ENCODE measurements around the gene CLCN6.

The CLCN6 gene

GRCh38 chr1:11795238-11795890 is 10.6 kb upstream of the CLCN6 start:
- no peak for TF ChIP-seq ZNF274 (IDR thresholded peaks at IDR 0.05; ENCODE audit: low read depth, low read length)
- no peak overlapping the region for H3K4me3 ChIP-seq (ENCODE audit: low read length)

GRCh38 chr1:11796036-11796828 is 9.8 kb upstream of the CLCN6 start:
- H3K4me3 ChIP-seq (ENCODE audit: low read length), result no peak overlapping the region
- no peak for TF ChIP-seq ZNF274 (IDR thresholded peaks at IDR 0.05; ENCODE audit: low read depth, low read length)

- no peak overlapping the region for H3K4me3 ChIP-seq (ENCODE audit: low read length)
Observed at GRCh38 chr1:11797525-11798216, 8.3 kb upstream of the CLCN6 start.

GRCh38 chr1:11799099-11799498 is 6.9 kb upstream of the CLCN6 start:
- no peak overlapping the region for H3K4me3 ChIP-seq (ENCODE audit: low read length)
- no peak for TF ChIP-seq ZNF274 (IDR thresholded peaks at IDR 0.05; ENCODE audit: low read depth, low read length)

More at GRCh38 chr1:11797525-11798216, 8.3 kb upstream of the CLCN6 start:
- no peak for TF ChIP-seq ZNF274 (IDR thresholded peaks at IDR 0.05; ENCODE audit: low read depth, low read length)

GRCh38 chr1:11799896-11800295 is 6.1 kb upstream of the CLCN6 start:
- no peak overlapping the region for H3K4me3 ChIP-seq (ENCODE audit: low read length)

GRCh38 chr1:11800391-11800755 is 5.6 kb upstream of the CLCN6 start:
- no peak overlapping the region for H3K4me3 ChIP-seq (ENCODE audit: low read length)
- no peak for TF ChIP-seq ZNF274 (IDR thresholded peaks at IDR 0.05; ENCODE audit: low read depth, low read length)

More at GRCh38 chr1:11799896-11800295, 6.1 kb upstream of the CLCN6 start:
- TF ChIP-seq ZNF274 (IDR thresholded peaks at IDR 0.05; ENCODE audit: low read depth, low read length), result no peak

GRCh38 chr1:11800756-11801433 is 5.1 kb upstream of the CLCN6 start:
- H3K4me3 ChIP-seq (ENCODE audit: low read length), result no peak overlapping the region
- no peak for TF ChIP-seq ZNF274 (IDR thresholded peaks at IDR 0.05; ENCODE audit: low read depth, low read length)

- H3K4me3 ChIP-seq (ENCODE audit: low read length), result peak overlapping the region; percentile 49; the same call in 1 of the 2 replicates
- no peak for TF ChIP-seq ZNF274 (IDR thresholded peaks at IDR 0.05; ENCODE audit: low read depth, low read length)
Observed at GRCh38 chr1:11802616-11802972, 3.4 kb upstream of the CLCN6 start.

- H3K4me3 ChIP-seq (ENCODE audit: low read length), result peak overlapping the region; percentile 49; the same call in 1 of the 2 replicates
- TF ChIP-seq ZNF274 (IDR thresholded peaks at IDR 0.05; ENCODE audit: low read depth, low read length), result no peak
Observed at GRCh38 chr1:11802973-11803885, 2.8 kb upstream of the CLCN6 start.

- H3K4me3 ChIP-seq (ENCODE audit: low read length), result peak overlapping the region; percentile 12; the same call in 1 of the 2 replicates
Observed at GRCh38 chr1:11803924-11804665, 1.9 kb upstream of the CLCN6 start.

- H3K4me3 ChIP-seq (ENCODE audit: low read length), result peak overlapping the region; percentile 77
- no peak for TF ChIP-seq ZNF274 (IDR thresholded peaks at IDR 0.05; ENCODE audit: low read depth, low read length)
Observed at GRCh38 chr1:11804666-11805421, 1.1 kb upstream of the CLCN6 start.

GRCh38 chr1:11806307-11806936 is 431 bp downstream of the CLCN6 start:
- peak overlapping the region; percentile 97 for H3K4me3 ChIP-seq (ENCODE audit: low read length)
- no peak for TF ChIP-seq ZNF274 (IDR thresholded peaks at IDR 0.05; ENCODE audit: low read depth, low read length)
